G401.6 (cell line): ENCODE results near the gene ADAMTS2.
"Not testable (repeated sequence)": the region's sequence is repeated elsewhere in the genome, so short reads cannot be mapped to it uniquely, and the experiment has no call there.

ENCODE experiments used
- FAIRE-seq: peaks from 2 replicates; lab custom pipeline; 2012; peaks lifted over from hg19 to GRCh38; lab: Jason Lieb, UNC

ADAMTS2 gene

GRCh38 chr5:179296150-179296821 is 49.0 kb downstream of the ADAMTS2 start:
- FAIRE-seq, result no peak

GRCh38 chr5:179295778-179296149 is 49.5 kb downstream of the ADAMTS2 start:
- FAIRE-seq, result no peak

- no peak for FAIRE-seq
Observed at GRCh38 chr5:179294891-179295777, 50.1 kb downstream of the ADAMTS2 start.

GRCh38 chr5:179294131-179294780 is 51.0 kb downstream of the ADAMTS2 start:
- no peak for FAIRE-seq

DNA sequence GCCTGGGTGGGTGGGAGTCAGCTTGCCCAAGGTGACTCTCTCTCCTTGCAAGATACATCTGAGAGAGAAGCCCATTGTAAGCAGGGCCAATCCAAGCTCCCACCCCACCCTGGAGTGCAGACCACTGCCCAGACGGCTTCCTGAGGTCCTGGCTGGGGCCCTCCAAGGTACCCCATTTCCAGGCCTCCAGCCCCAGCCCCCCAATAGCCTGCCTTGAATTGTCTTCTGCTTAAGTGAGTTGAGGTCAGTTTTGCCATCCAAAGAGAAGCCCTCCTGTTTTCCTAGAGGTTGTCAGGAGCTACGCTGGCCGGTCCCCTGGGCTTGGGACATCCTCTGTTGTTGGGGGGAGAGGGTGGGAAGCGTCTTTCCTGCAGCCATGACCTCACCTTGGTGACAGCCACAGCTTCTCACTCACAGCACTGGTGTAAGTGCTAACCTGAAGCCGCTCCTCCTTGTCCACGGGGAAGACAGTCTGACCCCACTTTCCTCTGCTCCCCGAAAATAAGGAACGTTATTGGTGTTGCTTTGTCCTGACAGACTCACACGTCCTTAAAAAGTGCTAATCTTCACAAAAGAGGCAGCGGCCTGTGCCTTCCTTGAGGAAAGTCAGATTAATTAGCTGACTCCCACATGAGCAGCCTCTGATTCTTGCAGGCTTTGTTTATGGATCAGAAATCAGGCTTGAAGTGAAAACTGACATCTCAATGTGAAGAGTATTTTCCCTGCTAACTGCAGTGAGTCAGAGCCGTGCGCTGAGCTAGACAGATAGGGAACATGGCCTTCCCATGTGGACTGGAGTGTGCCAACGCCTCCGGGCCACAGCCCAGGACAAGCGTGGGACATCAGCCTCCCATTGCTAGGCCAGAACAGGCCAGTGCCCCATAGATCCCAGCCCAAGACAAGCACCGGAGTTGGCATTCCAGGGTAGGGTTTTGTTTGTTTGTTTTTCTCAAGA is 52.3 kb downstream of the ADAMTS2 start:
- no peak for FAIRE-seq

GRCh38 chr5:179292202-179292601 is 53.1 kb downstream of the ADAMTS2 start:
- no peak for FAIRE-seq

DNA sequence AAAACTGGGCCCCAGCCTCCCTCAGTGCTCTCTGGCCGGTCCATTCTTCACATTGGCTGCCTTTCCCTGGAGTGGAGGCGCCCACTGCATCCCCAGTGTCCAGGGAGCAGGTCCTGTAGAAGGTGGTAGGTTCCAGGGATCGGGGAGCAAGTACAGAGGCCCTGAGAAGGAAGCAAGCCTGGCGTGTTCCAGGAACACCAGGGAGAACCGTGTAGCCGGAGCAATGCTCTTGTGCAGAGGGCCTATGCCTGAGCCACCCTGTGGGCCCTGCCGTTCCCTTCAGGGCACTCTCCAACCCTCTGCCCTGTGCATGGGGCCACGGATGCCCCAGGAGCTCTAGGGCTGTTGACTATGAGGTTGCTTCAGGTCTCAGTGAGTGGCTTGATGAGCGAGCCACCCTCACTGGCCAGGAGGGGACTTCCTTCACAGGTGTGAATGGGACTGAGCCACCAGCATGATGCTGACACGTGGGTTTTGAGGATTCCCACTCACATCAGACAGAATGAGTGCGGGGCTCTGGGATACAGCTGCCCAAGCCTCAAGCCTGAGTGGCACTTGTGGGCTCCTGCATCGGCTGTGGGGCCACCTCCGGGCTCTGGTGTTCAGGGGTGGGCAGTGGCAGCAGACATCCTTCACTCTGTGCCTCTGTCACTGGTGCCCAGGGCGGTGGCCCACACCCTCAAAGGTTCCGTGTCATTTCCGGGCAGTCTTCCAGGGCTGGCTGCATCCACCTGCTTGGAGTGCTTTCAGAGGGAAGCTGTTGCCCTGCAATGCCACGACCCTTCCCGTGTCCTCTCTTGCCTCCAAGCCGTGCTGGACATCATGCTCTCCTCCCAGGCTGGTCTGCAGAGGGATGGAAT is 54.4 kb downstream of the ADAMTS2 start:
- FAIRE-seq, result no peak

GRCh38 chr5:179289756-179290385 is 55.4 kb downstream of the ADAMTS2 start:
- no peak for FAIRE-seq

GRCh38 chr5:179288809-179289185 is 56.5 kb downstream of the ADAMTS2 start:
- no peak for FAIRE-seq

GRCh38 chr5:179288101-179288808 is 57.0 kb downstream of the ADAMTS2 start:
- no peak for FAIRE-seq

DNA sequence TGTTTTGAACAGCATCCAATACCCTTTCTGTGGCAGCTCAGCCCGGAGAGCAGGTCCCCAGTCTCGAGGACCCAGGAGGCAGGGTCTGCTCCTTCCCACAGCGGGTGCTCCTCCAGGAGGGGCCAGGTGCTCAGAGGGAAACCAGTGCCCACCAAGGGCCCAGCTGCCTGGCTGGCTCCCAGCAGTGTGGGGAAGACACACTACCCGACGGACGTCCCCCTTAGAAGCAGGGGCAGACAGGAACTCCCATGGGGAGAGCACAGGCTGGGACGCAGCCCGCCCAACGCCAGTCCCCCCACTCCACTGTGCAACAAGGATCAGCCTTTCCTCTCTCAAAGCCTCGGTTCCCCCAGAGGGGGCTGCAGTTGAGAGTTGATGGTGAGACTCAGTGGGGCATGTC is 57.6 kb downstream of the ADAMTS2 start:
- FAIRE-seq, result no peak

DNA sequence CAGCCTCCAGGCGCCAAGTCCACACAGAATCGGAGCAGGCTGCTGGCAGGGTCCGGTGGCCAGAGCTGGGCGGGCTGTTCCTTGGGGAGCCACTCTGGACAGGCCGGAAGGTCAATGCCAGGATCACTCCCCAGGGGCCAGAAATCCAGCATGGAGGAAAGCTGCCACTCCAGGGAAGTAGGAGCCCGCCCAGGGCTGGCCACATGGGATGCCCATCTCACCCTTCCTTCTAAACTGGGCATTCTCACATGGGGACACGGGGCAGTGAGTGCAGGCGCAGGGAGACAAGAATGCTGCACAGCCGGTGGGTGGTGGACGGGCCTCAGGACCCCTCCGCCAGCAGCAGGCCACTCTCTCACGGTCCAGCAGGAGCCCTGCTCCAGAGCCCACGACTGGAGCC is 58.2 kb downstream of the ADAMTS2 start:
- no peak for FAIRE-seq

- not testable (repeated sequence) for FAIRE-seq
Observed at GRCh38 chr5:179285776-179286162, 59.5 kb downstream of the ADAMTS2 start.

DNA sequence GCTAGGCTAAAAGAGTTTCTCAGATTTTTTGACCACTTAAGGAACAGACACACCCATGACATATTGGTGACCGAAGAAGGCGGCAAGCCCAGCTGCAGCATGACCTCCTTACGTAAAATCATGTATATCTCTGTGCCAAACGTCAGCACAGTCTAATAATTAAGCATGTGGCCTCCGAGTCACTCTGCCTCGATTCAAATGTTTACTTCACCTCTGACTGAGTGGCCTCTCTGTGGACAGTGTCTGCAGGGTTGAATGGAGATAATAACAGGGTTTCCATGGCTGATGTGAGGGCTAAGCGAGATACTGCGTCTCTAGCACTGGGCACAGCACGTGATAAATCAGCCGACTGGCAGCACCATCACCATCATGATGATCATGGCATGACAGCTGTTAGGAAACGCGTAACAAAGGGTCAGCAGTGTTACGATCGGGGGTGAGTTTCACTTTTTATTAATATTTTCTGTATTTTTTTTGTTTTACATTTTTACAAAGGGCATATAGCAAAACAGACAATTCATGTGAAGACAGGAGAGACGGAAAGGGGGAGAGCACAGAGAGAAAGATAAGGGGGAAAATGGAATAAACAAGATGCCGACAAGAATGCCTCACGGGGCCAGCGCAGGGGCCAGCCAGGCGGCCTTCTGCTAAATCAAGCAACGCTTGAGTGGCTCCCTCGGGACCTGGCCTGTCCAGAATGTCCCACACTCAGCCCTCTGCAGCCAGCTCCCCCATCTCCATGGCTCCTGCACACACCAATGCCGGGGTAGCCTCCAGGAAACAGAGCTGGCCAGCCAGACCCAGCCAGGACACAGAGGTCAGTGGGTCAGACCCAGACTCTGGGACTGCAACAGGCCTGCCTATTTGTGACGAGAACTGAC is 60.3 kb downstream of the ADAMTS2 start:
- no peak for FAIRE-seq

- FAIRE-seq, result not testable (repeated sequence)
Observed at GRCh38 chr5:179283908-179284307, 61.4 kb downstream of the ADAMTS2 start.

DNA sequence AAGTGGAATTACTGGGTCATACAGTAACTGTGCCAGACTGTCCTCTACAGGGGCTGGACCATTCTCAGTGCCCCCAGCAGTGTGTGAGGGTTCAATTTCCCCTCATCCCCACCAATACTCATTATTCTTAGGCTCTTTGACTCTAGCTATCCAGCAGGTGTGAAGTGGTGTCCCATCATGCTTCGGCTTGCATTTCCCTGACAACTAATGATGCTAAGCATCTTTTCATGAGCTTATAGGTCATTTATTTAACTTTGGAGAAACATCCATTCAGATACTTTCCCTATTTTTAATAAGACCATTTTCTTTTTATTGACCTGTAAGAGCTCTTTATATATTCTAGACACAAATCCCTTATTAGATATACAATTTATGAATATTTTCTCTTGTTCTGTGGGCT is 63.6 kb downstream of the ADAMTS2 start:
- FAIRE-seq, result no peak

GRCh38 chr5:179280095-179280490 is 65.2 kb downstream of the ADAMTS2 start:
- FAIRE-seq, result no peak

- FAIRE-seq, result no peak
Observed at GRCh38 chr5:179279347-179280094, 65.7 kb downstream of the ADAMTS2 start.
